Neural progenitor cell (in vitro differentiated cells): Measurements from ENCODE around the gene OLFML2B. TPM values are rescaled to one million over a fixed set of nuclear protein-coding genes. Genes with fewer than 3 reads are reported as not detected.

Experiments
- DNase-seq: peaks from one replicate; pipeline ENCODE4 v3.0.0-alpha.2; 2016; ENCODE audit warnings: low spot score
- H2AFZ ChIP-seq: fragments of 200-600 bp; sonication (generic); replicated peaks from 2 replicates; pipeline ENCODE4 v1.6.1; 2016; ENCODE audit warnings: antibody characterized with exemption
- H3F3A ChIP-seq: fragments of 200-600 bp; sonication (generic); 2 replicates; pipeline ENCODE4 v1.6.1; 2016; ENCODE audit warnings: antibody characterized with exemption, low read depth
- H3K27ac ChIP-seq: fragments of 200-600 bp; sonication (generic); 2 replicates; pipeline ENCODE4 v1.5.1; 2016; ENCODE audit warnings: mild to moderate bottlenecking
- H3K27me3 ChIP-seq: fragments of 200-600 bp; sonication (generic); 2 replicates; pipeline ENCODE4 v1.6.1; 2016; ENCODE audit warnings: mild to moderate bottlenecking, moderate library complexity
- H3K36me3 ChIP-seq: fragments of 200-600 bp; sonication (generic); 2 replicates; pipeline ENCODE4 v1.5.1; 2016
- H3K4me1 ChIP-seq: fragments of 200-600 bp; sonication (generic); 2 replicates; pipeline ENCODE4 v1.6.1; 2016; ENCODE audit warnings: mixed run types
- H3K4me2 ChIP-seq: fragments of 200-600 bp; sonication (generic); 2 replicates; pipeline ENCODE4 v1.6.1; 2016
- H3K4me3 ChIP-seq: fragments of 200-600 bp; sonication (generic); 2 replicates; pipeline ENCODE4 v1.5.1; 2016
- H3K79me2 ChIP-seq: fragments of 200-600 bp; sonication (generic); 2 replicates; pipeline ENCODE4 v1.6.1; 2016; ENCODE audit warnings: low read depth
- H3K9ac ChIP-seq: fragments of 200-600 bp; sonication (generic); 2 replicates; pipeline ENCODE4 v1.6.1; 2016
- H3K9me3 ChIP-seq: fragments of 200-600 bp; sonication (generic); 2 replicates; pipeline ENCODE4 v1.5.1; 2016; ENCODE audit warnings: low read depth
- H4K20me1 ChIP-seq: fragments of 200-600 bp; sonication (generic); 2 replicates; pipeline ENCODE4 v1.6.1; 2016; ENCODE audit warnings: low read depth
- H3K27ac Mint-ChIP-seq: 3 replicates; pipeline ENCODE4 v1.8.0; 2021; ENCODE audit warnings: mixed read lengths
- H3K27me3 Mint-ChIP-seq: 2 replicates; pipeline ENCODE4 v1.8.0; 2022; ENCODE audit warnings: low read depth, mild to moderate bottlenecking, inconsistent platforms, moderate library complexity, mixed read lengths; ENCODE audit not compliant: insufficient read depth
- H3K36me3 Mint-ChIP-seq: 3 replicates; pipeline ENCODE4 v1.8.0; 2021; ENCODE audit warnings: mixed read lengths
- H3K4me1 Mint-ChIP-seq: 3 replicates; pipeline ENCODE4 v1.8.0; 2021; ENCODE audit warnings: mixed read lengths
- H3K4me3 Mint-ChIP-seq: 3 replicates; pipeline ENCODE4 v1.8.0; 2021; ENCODE audit warnings: mild to moderate bottlenecking, moderate library complexity, mixed read lengths
- H3K9me3 Mint-ChIP-seq: 3 replicates; pipeline ENCODE4 v1.8.0; 2020; ENCODE audit warnings: mixed read lengths
- CTCF ChIP-seq: fragments of 200-600 bp; sonication (generic); IDR thresholded peaks from 2 replicates; pipeline ENCODE4 v1.5.1; 2017; ENCODE audit warnings: antibody characterized with exemption, mild to moderate bottlenecking
- EZH2 ChIP-seq: fragments of 200-600 bp; sonication (generic); IDR thresholded peaks from 2 replicates; pipeline ENCODE4 v1.6.1; 2017; ENCODE audit warnings: antibody characterized with exemption, mild to moderate bottlenecking, moderate library complexity
- EZH2phosphoT487 ChIP-seq: fragments of 200-600 bp; sonication (generic); IDR thresholded peaks from 2 replicates; pipeline ENCODE4 v1.6.1; 2017; ENCODE audit warnings: antibody characterized with exemption
- total RNA-seq: library from RNA; depleted of rRNA; stranded (reverse); fragments of >200 nt; gene quantifications from 2 replicates; pipeline ENCODE4 v1.2.3, GENCODE V29; 2015; ENCODE audit warnings: low replicate concordance

OLFML2B gene
- total RNA-seq, 1 donor from 2014 or later, result 1.3 TPM

GRCh38 chr1:162038624-162039023, 15.0 kb upstream of the OLFML2B start:
- H3K4me3 Mint-ChIP-seq, result no peak overlapping the region
- peaks cover 11% of the 10 kb centered on the region for H3K27me3 ChIP-seq
- H2AFZ ChIP-seq, result no peak overlapping the region
- no peak overlapping the region for H3K9ac ChIP-seq
- no peak overlapping the region for H3K27ac ChIP-seq
- peaks cover 8% of the 10 kb centered on the region for H3K9me3 Mint-ChIP-seq
- TF ChIP-seq EZH2, result no peak
- no peak overlapping the region for H3K4me2 ChIP-seq
- no peaks in the 10 kb centered on the region for H3K4me1 ChIP-seq
- no peaks in the 10 kb centered on the region for H3K79me2 ChIP-seq
- no peaks in the 10 kb centered on the region for H3K4me1 Mint-ChIP-seq
- H4K20me1 ChIP-seq, result no peaks in the 10 kb centered on the region
- peaks cover 2% of the 10 kb centered on the region for H3K36me3 Mint-ChIP-seq
- H3K36me3 ChIP-seq, result no peaks in the 10 kb centered on the region
- no peak overlapping the region for H3K4me3 ChIP-seq
- H3K27ac Mint-ChIP-seq, result no peak overlapping the region
- no peaks in the 10 kb centered on the region for H3K9me3 ChIP-seq
- peaks cover 7% of the 10 kb centered on the region for H3K27me3 Mint-ChIP-seq
- no peak for DNase-seq
- H3F3A ChIP-seq, result no peaks in the 10 kb centered on the region

- peaks cover 16% of the 10 kb centered on the region for H3K27me3 ChIP-seq
Measured at GRCh38 chr1:162036163-162036562, 12.5 kb upstream of the OLFML2B start.

GRCh38 chr1:162035241-162035640, 11.6 kb upstream of the OLFML2B start:
- no peaks in the 10 kb centered on the region for H3K36me3 Mint-ChIP-seq
- Histone ChIP-seq H3K9me3 (no peaks in the 10 kb centered on the region), H4K20me1 (no peaks in the 10 kb centered on the region), H3K36me3 (no peaks in the 10 kb centered on the region), H3K4me3 (no peak overlapping the region), H2AFZ (no peak overlapping the region), H3K27me3 (peaks cover 16% of the 10 kb centered on the region), H3K4me2 (no peak overlapping the region), H3K9ac (no peak overlapping the region), H3K79me2 (no peaks in the 10 kb centered on the region), H3K4me1 (no peaks in the 10 kb centered on the region), H3F3A (no peaks in the 10 kb centered on the region), H3K27ac (no peak overlapping the region)
- H3K27me3 Mint-ChIP-seq, result peaks cover 11% of the 10 kb centered on the region
- no peaks in the 10 kb centered on the region for H3K4me1 Mint-ChIP-seq
- no peak overlapping the region for H3K4me3 Mint-ChIP-seq
- DNase-seq, result no peak
- no peaks in the 10 kb centered on the region for H3K9me3 Mint-ChIP-seq
- H3K27ac Mint-ChIP-seq, result no peak overlapping the region
- TF ChIP-seq EZH2phosphoT487 (no peak), CTCF (no peak), EZH2 (no peak)

More at GRCh38 chr1:162036163-162036562, 12.5 kb upstream of the OLFML2B start:
- Histone ChIP-seq H3K36me3 (no peaks in the 10 kb centered on the region), H3K4me2 (no peak overlapping the region), H3K79me2 (no peaks in the 10 kb centered on the region), H3K27ac (no peak overlapping the region), H4K20me1 (no peaks in the 10 kb centered on the region), H3K4me3 (no peak overlapping the region), H2AFZ (no peak overlapping the region), H3K9ac (no peak overlapping the region), H3F3A (no peaks in the 10 kb centered on the region), H3K4me1 (no peaks in the 10 kb centered on the region), H3K9me3 (no peaks in the 10 kb centered on the region)
- DNase-seq, result no peak
- H3K4me3 Mint-ChIP-seq, result no peak overlapping the region
- H3K27me3 Mint-ChIP-seq, result peaks cover 11% of the 10 kb centered on the region
- no peaks in the 10 kb centered on the region for H3K4me1 Mint-ChIP-seq
- no peaks in the 10 kb centered on the region for H3K36me3 Mint-ChIP-seq
- H3K9me3 Mint-ChIP-seq, result no peaks in the 10 kb centered on the region
- TF ChIP-seq EZH2 (no peak), EZH2phosphoT487 (no peak), CTCF (no peak)
- no peak overlapping the region for H3K27ac Mint-ChIP-seq

GRCh38 chr1:162033428-162033827, 9.8 kb upstream of the OLFML2B start:
- no peaks in the 10 kb centered on the region for H3K36me3 Mint-ChIP-seq
- Histone ChIP-seq H3K27me3 (peaks cover 16% of the 10 kb centered on the region), H3K9ac (no peak overlapping the region), H3K79me2 (no peaks in the 10 kb centered on the region), H3F3A (no peaks in the 10 kb centered on the region), H3K36me3 (no peaks in the 10 kb centered on the region), H3K4me1 (no peaks in the 10 kb centered on the region), H3K4me3 (no peak overlapping the region), H3K27ac (no peak overlapping the region), H2AFZ (no peak overlapping the region), H3K9me3 (no peaks in the 10 kb centered on the region), H4K20me1 (no peaks in the 10 kb centered on the region), H3K4me2 (no peak overlapping the region)
- no peak for DNase-seq
- H3K27ac Mint-ChIP-seq, result no peak overlapping the region
- H3K9me3 Mint-ChIP-seq, result no peaks in the 10 kb centered on the region
- H3K4me1 Mint-ChIP-seq, result no peaks in the 10 kb centered on the region
- TF ChIP-seq EZH2, result no peak
- TF ChIP-seq CTCF, result no peak
- no peak for TF ChIP-seq EZH2phosphoT487
- peaks cover 16% of the 10 kb centered on the region for H3K27me3 Mint-ChIP-seq
- H3K4me3 Mint-ChIP-seq, result no peak overlapping the region
